Type B pancreatic cell (in vitro differentiated cells): ENCODE data around the gene ACOX1. TPM values are rescaled to one million over a fixed set of nuclear protein-coding genes. Genes with fewer than 3 reads are reported as not detected.

Experiments used
- DNase-seq: peaks from one replicate; pipeline ENCODE4 v3.0.0; 2021; ENCODE audit warnings: mixed read lengths; ENCODE audit not compliant: unreplicated experiment; ENCODE audit errors: extremely low spot score
- H3K27ac Mint-ChIP-seq: 2 replicates; pipeline ENCODE4 v1.8.0; 2021; ENCODE audit warnings: mild to moderate bottlenecking, mixed read lengths
- H3K27me3 Mint-ChIP-seq: 2 replicates; pipeline ENCODE4 v1.8.0; 2021; ENCODE audit warnings: mixed read lengths
- H3K36me3 Mint-ChIP-seq: 2 replicates; pipeline ENCODE4 v1.8.0; 2021; ENCODE audit warnings: mixed read lengths
- H3K4me1 Mint-ChIP-seq: one replicate; pipeline ENCODE4 v1.8.0; 2021; ENCODE audit warnings: mixed read lengths; ENCODE audit not compliant: unreplicated experiment
- H3K4me3 Mint-ChIP-seq: 2 replicates; pipeline ENCODE4 v1.8.0; 2021; ENCODE audit warnings: mild to moderate bottlenecking, mixed read lengths
- H3K9me3 Mint-ChIP-seq: 2 replicates; pipeline ENCODE4 v1.8.0; 2021; ENCODE audit warnings: mixed read lengths
- CTCF ChIP-seq: fragments of 200-600 bp; sonication (generic); conservative IDR thresholded peaks from 2 replicates; pipeline ENCODE4 v1.5.0; 2021; ENCODE audit warnings: antibody characterized with exemption, mild to moderate bottlenecking
- total RNA-seq: library from RNA; stranded (reverse); gene quantifications from 2 replicates; pipeline ENCODE4 v1.2.1, GENCODE V29; 2021; ENCODE audit warnings: low replicate concordance

Gene ACOX1
- total RNA-seq, 1 donor from 2014 or later: 48.5 TPM

- Mint-ChIP-seq H3K4me3 (peak overlapping the region; percentile 47), H3K4me1 (peaks cover 22% of the 10 kb centered on the region), H3K36me3 (peaks cover 4% of the 10 kb centered on the region), H3K27ac (peak overlapping the region; percentile 77), H3K9me3 (no peaks in the 10 kb centered on the region), H3K27me3 (no peaks in the 10 kb centered on the region)
- no peak for TF ChIP-seq CTCF
- no peak for DNase-seq
Measured at GRCh38 chr17:75893305-75894048, 85.5 kb downstream of the ACOX1 start.

- no peak for DNase-seq
- Mint-ChIP-seq H3K9me3 (no peaks in the 10 kb centered on the region), H3K36me3 (peaks cover 4% of the 10 kb centered on the region), H3K27me3 (no peaks in the 10 kb centered on the region), H3K27ac (no peak overlapping the region), H3K4me3 (no peak overlapping the region), H3K4me1 (peaks cover 22% of the 10 kb centered on the region)
- TF ChIP-seq CTCF: no peak
Measured at GRCh38 chr17:75892556-75893224, 86.3 kb downstream of the ACOX1 start.

GRCh38 chr17:75891605-75892555 lies 87.1 kb downstream of the ACOX1 start:
- DNase-seq: no peak
- peaks cover 17% of the 10 kb centered on the region for H3K4me1 Mint-ChIP-seq
- H3K4me3 Mint-ChIP-seq: no peak overlapping the region
- no peaks in the 10 kb centered on the region for H3K27me3 Mint-ChIP-seq
- no peaks in the 10 kb centered on the region for H3K9me3 Mint-ChIP-seq
- no peak overlapping the region for H3K27ac Mint-ChIP-seq
- H3K36me3 Mint-ChIP-seq: peaks cover 4% of the 10 kb centered on the region
- TF ChIP-seq CTCF: no peak

Other genes starting within 250 kb of the ACOX1 start
- 33.0 and 59.8 TPM in 2 replicates for gene GALK1, start 214.0 kb downstream of the ACOX1 start, total RNA-seq
- 41.9 and 49.7 TPM in 2 replicates for gene UNK, start 194.4 kb downstream of the ACOX1 start, total RNA-seq
- 7.1 and 7.4 TPM in 2 replicates for gene UNC13D, start 134.8 kb downstream of the ACOX1 start, total RNA-seq
- gene WBP2, start 123.8 kb downstream of the ACOX1 start, total RNA-seq: 43.0 and 49.9 TPM in 2 replicates
- 1.9 and 3.1 TPM in 2 replicates for gene TRIM47, start 100.6 kb downstream of the ACOX1 start, total RNA-seq
- gene TRIM65, start 82.2 kb downstream of the ACOX1 start, total RNA-seq: 8.1 and 19.0 TPM in 2 replicates
- gene MRPL38, start 74.3 kb downstream of the ACOX1 start, total RNA-seq: 93.5 and 113 TPM in 2 replicates
- 18.7 and 27.5 TPM in 2 replicates for gene FBF1, start 38.1 kb downstream of the ACOX1 start, total RNA-seq
- gene TEN1, start 74 bp upstream of the ACOX1 start, total RNA-seq: 15.9 and 31.2 TPM in 2 replicates
- gene CDK3, start 21.7 kb upstream of the ACOX1 start, total RNA-seq: 11.5 and 14.1 TPM in 2 replicates
- gene EVPL, start 48.1 kb upstream of the ACOX1 start, total RNA-seq: 31.9 and 116 TPM in 2 replicates
- gene SRP68, start 93.4 kb upstream of the ACOX1 start, total RNA-seq: 86.7 and 89.6 TPM in 2 replicates
- gene GALR2, start 95.6 kb upstream of the ACOX1 start, total RNA-seq: 0.94 and 1.3 TPM in 2 replicates
- gene ZACN, start 100.0 kb upstream of the ACOX1 start, total RNA-seq: 0.29 TPM in 1 of 2 replicates, not detected in the other
- 171 and 201 TPM in 2 replicates for gene EXOC7, start 124.6 kb upstream of the ACOX1 start, total RNA-seq
- gene FOXJ1, start 162.1 kb upstream of the ACOX1 start, total RNA-seq: 5.3 and 18.2 TPM in 2 replicates